ENCODE data around the gene PHAF1.
A peak's percentile ranks its signal among the peaks of the same experiment; 100 is the strongest.

The PHAF1 gene

DNA sequence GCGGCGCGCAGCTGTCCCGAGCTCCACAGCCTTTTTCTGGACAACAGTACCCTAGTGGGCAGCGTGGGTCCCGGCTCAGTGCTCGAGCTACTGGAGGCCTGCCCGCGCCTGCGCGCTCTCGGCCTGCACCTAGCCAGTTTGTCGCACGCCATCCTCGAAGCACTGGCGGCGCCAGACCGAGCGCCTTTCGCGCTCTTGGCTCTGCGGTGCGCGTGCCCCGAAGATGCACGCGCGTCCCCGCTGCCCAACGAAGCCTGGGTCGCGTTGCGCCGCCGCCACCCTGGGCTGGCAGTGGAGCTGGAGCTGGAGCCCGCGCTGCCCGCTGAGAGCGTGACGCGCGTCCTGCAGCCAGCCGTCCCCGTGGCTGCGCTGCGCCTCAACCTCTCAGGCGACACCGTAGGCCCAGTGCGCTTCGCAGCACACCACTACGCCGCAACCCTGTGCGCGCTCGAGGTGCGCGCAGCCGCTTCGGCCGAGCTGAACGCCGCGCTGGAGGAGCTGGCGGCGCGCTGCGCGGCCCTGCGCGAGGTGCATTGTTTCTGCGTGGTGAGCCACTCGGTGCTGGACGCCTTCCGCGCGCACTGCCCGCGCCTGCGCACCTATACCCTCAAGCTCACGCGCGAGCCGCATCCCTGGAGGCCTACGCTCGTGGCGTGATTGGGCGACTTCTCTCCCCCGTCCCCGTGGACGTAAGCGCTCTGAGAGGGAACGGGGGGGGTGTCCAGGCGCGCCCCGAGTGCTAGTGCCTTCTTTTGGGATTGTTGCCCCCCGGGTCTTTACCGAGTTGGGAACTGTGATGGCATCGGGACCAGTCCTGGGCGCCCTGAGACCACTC, 53.6 kb downstream of the PHAF1 start:
- DNase-seq (ENCODE audit: low read depth in 1 of 2, low spot score in 1 of 2) = no peak
- Histone ChIP-seq H3K27ac (replicated peaks) (no peak overlapping the region), H3K4me3 (replicated peaks; ENCODE audit: insufficient read depth, low read length) (peak overlapping the region; percentile 32), H3K27me3 (ENCODE audit: insufficient read depth, poor library complexity, severe bottlenecking) (peaks cover 44% of the 10 kb centered on the region)
- TF ChIP-seq SPI1 (IDR thresholded peaks at IDR 0.05; ENCODE audit: borderline replicate concordance, low read depth) (no peak), GABPA (IDR thresholded peaks at IDR 0.05; ENCODE audit: low read depth) (no peak), POLR2AphosphoS5 (IDR thresholded peaks at IDR 0.05; ENCODE audit: low read depth) (no peak)
- TF ChIP-seq, protein P1, sequence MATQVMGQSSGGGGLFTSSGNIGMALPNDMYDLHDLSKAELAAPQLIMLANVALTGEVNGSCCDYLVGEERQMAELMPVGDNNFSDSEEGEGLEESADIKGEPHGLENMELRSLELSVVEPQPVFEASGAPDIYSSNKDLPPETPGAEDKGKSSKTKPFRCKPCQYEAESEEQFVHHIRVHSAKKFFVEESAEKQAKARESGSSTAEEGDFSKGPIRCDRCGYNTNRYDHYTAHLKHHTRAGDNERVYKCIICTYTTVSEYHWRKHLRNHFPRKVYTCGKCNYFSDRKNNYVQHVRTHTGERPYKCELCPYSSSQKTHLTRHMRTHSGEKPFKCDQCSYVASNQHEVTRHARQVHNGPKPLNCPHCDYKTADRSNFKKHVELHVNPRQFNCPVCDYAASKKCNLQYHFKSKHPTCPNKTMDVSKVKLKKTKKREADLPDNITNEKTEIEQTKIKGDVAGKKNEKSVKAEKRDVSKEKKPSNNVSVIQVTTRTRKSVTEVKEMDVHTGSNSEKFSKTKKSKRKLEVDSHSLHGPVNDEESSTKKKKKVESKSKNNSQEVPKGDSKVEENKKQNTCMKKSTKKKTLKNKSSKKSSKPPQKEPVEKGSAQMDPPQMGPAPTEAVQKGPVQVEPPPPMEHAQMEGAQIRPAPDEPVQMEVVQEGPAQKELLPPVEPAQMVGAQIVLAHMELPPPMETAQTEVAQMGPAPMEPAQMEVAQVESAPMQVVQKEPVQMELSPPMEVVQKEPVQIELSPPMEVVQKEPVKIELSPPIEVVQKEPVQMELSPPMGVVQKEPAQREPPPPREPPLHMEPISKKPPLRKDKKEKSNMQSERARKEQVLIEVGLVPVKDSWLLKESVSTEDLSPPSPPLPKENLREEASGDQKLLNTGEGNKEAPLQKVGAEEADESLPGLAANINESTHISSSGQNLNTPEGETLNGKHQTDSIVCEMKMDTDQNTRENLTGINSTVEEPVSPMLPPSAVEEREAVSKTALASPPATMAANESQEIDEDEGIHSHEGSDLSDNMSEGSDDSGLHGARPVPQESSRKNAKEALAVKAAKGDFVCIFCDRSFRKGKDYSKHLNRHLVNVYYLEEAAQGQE (IDR thresholded peaks at IDR 0.05; ENCODE audit: insufficient replicate concordance, low read depth) = no peak
- TF ChIP-seq, protein P2, sequence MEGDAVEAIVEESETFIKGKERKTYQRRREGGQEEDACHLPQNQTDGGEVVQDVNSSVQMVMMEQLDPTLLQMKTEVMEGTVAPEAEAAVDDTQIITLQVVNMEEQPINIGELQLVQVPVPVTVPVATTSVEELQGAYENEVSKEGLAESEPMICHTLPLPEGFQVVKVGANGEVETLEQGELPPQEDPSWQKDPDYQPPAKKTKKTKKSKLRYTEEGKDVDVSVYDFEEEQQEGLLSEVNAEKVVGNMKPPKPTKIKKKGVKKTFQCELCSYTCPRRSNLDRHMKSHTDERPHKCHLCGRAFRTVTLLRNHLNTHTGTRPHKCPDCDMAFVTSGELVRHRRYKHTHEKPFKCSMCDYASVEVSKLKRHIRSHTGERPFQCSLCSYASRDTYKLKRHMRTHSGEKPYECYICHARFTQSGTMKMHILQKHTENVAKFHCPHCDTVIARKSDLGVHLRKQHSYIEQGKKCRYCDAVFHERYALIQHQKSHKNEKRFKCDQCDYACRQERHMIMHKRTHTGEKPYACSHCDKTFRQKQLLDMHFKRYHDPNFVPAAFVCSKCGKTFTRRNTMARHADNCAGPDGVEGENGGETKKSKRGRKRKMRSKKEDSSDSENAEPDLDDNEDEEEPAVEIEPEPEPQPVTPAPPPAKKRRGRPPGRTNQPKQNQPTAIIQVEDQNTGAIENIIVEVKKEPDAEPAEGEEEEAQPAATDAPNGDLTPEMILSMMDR (IDR thresholded peaks at IDR 0.05; ENCODE audit: insufficient read depth, low read length) = no peak

DNA sequence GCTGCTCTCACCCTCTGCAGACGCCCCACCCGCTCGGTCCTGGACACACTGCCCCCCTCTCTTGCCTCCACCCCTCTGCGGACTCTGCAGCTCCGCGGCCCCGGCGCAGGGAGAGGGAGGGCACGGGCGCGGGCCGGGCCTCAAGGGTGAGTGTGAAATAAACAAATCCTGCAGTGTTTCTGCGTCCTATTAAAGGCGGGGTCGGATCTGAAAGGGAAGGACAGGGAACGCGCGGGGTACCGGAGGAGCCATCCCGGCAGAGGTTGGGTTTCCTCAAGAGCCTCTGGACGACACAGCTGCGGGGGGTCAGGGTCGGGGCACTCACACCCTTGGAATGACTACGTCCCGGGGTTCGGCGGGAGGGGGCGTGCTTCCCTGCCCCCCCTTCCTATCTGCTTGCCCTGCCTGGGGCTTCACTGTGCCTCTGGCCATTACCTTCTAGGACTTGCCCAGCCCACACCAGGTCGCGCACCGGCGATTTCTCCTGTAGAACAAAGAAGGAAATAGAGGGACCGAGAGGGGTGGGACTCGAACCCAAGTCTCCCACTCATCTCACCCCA, 54.3 kb downstream of the PHAF1 start:
- no peak overlapping the region for H3K27ac ChIP-seq (replicated peaks)
- DNase-seq (ENCODE audit: low read depth in 1 of 2, low spot score in 1 of 2) = no peak
- H3K27me3 ChIP-seq (ENCODE audit: insufficient read depth, poor library complexity, severe bottlenecking) = peaks cover 49% of the 10 kb centered on the region
- TF ChIP-seq GABPA (IDR thresholded peaks at IDR 0.05; ENCODE audit: low read depth) = no peak
- no peak for TF ChIP-seq SPI1 (IDR thresholded peaks at IDR 0.05; ENCODE audit: borderline replicate concordance, low read depth)
- TF ChIP-seq, protein P1 (IDR thresholded peaks at IDR 0.05; ENCODE audit: insufficient replicate concordance, low read depth) = no peak
- TF ChIP-seq, protein P2 (IDR thresholded peaks at IDR 0.05; ENCODE audit: insufficient read depth, low read length) = no peak
- no peak for TF ChIP-seq POLR2AphosphoS5 (IDR thresholded peaks at IDR 0.05; ENCODE audit: low read depth)
- no peak overlapping the region for H3K4me3 ChIP-seq (replicated peaks; ENCODE audit: insufficient read depth, low read length)

DNA sequence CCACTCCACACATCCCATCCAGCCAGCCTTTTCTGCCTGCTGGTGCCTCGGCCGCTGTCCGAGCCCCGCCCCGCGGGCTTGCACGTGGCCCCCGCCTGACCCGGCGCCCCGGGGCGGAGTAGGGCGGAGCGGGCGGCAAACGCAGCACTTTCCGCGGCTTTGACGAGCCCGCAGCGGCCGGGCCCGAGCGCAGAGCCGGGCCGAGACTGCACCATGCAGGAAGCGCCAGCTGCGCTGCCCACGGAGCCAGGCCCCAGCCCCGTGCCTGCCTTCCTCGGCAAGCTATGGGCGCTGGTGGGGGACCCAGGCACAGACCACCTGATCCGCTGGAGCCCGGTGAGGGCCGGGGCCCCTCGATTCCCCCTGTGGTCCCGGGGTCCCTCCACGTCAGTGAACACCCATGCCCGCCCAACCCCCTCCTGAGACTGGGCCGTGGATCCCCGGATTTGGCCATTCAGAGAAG, 54.9 kb downstream of the PHAF1 start, which contains the start of gene HSF4:
Gene HSF4, plus strand, starts transcription at position 147 of the 463 bp plus-strand sequence. Its CDS starts 67 bp downstream, at position 214.
- DNase-seq (ENCODE audit: low read depth in 1 of 2, low spot score in 1 of 2) = no peak
- no peak within 1 kb of the TSS for H3K27ac ChIP-seq (replicated peaks)
- peaks cover 55% of the 10 kb centered on the region for H3K27me3 ChIP-seq (ENCODE audit: insufficient read depth, poor library complexity, severe bottlenecking)
- peak within 1 kb of the TSS; percentile 32 for H3K4me3 ChIP-seq (replicated peaks; ENCODE audit: insufficient read depth, low read length)
- TF ChIP-seq, protein P1 (IDR thresholded peaks at IDR 0.05; ENCODE audit: insufficient replicate concordance, low read depth) = no peak
- TF ChIP-seq POLR2AphosphoS5 (IDR thresholded peaks at IDR 0.05; ENCODE audit: low read depth) = no peak

Data from HL-60 (cell line).